Gastroesophageal sphincter (tissue), 4 donors: ENCODE data around the gene CBLL1. TPM values are rescaled to one million over a fixed set of nuclear protein-coding genes. Genes with fewer than 3 reads are reported as not detected.

Experiments used
- ATAC-seq: fragments of 150-250 bp; one replicate; pipeline ENCODE4 v1.9.1; 2016; ENCODE audit warnings: mild to moderate bottlenecking, moderate library complexity
- H3K27ac ChIP-seq, 4 donors: fragments of 200-600 bp; sonication (generic) in 3 of 4; 1 replicate in 3 of 4; 2 replicates in 1 of 4; pipeline ENCODE4 v1.5.1; 2016 to 2019
- H3K27me3 ChIP-seq: fragments of 200-600 bp; sonication (generic); one replicate; pipeline ENCODE4 v1.5.1; 2019
- H3K36me3 ChIP-seq, 2 donors: fragments of 200-600 bp; sonication (generic); one replicate each; pipeline ENCODE4 v1.5.1; 2019; ENCODE audit warnings: control low read depth in 1 of 2
- H3K4me1 ChIP-seq, 3 donors: fragments of 200-600 bp; sonication (generic); 1 replicate in 2 of 3; 2 replicates in 1 of 3; pipeline ENCODE4 v1.5.1; 2016 to 2019; ENCODE audit warnings: control low read depth in 2 of 3
- H3K4me3 ChIP-seq, 2 donors: fragments of 200-600 bp; sonication (generic); one replicate each; pipeline ENCODE4 v1.5.1; 2019; ENCODE audit warnings: mild to moderate bottlenecking in 1 of 2, moderate library complexity in 1 of 2
- H3K9me3 ChIP-seq, 3 donors: fragments of 200-600 bp; sonication (generic); one replicate each; pipeline ENCODE4 v1.5.1; 2017 to 2019; ENCODE audit warnings: control low read depth in 2 of 3
- EP300 ChIP-seq: sonication (generic); formaldehyde crosslinking; IDR thresholded peaks from one replicate; pipeline ENCODE4 v1.6.1; 2017; ENCODE audit warnings: antibody characterized with exemption, mild to moderate bottlenecking
- POLR2A ChIP-seq, 2 donors: fragments of 450-650 bp; IDR thresholded peaks; one replicate each; pipeline ENCODE4 v1.6.1; 2017; ENCODE audit warnings: antibody characterized with exemption in 2 of 2, mild to moderate bottlenecking in 2 of 2, moderate library complexity in 1 of 2
- POLR2AphosphoS5 ChIP-seq: sonication (generic); formaldehyde crosslinking; IDR thresholded peaks from one replicate; pipeline ENCODE4 v1.6.1; 2017; ENCODE audit warnings: antibody characterized with exemption
- WGBS, 2 donors: methylation state at CpG; one replicate each; pipeline ENCODE4 v1.1.5; 2018; ENCODE audit warnings: low coverage in 1 of 2; 5-methylcytosine and 5-hydroxymethylcytosine counted together
- total RNA-seq, 4 donors: library from RNA; depleted of rRNA; stranded (reverse); fragments of >200 nt; gene quantifications; one replicate each; pipeline ENCODE4 v1.1.0, GENCODE V29; 2016
- TF ChIP-seq, protein P1 (sequence below), 4 experiments: fragments of 200-600 bp in 2 of 4; fragments of 450-650 bp in 2 of 4; sonication (generic) in 1 of 4; IDR thresholded peaks; one replicate each; pipeline ENCODE4 v1.5.1; 2017 to 2019; ENCODE audit warnings: antibody characterized with exemption in 4 of 4, mild to moderate bottlenecking in 2 of 4, moderate library complexity in 2 of 4

Gene CBLL1
- total RNA-seq, 4 donors from 2014 or later, result 42.8 to 65.8 (median 53.8) TPM

DNA sequence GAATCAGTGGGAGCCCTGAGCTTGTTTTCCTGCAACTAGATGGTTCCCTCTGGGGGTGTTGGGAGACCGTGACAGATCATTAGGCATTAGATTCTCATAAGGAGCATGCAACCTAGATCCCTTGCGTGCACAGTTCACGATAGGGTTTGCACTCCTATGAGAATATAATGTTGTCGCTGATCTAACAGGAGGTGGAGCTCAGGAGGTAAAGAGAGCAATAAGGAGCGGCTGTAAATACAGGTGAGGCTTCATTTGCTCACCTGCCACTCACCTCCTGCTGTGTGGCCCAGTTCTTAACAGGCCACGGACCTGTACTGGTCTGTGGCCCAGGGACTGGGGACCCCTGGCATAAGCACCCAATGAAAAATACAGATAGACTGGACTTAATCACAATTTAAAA is 48.4 kb downstream of the CBLL1 start:
- Histone ChIP-seq H3K36me3 (no peaks in the 10 kb centered on the region), H3K4me1 (peaks cover 0 to 11% (median 0%) of the 10 kb centered on the region in 3 donors), H3K4me3 (no peak overlapping the region), H3K9me3 (no peaks in the 10 kb centered on the region), H3K27ac (no peak overlapping the region), H3K27me3 (no peaks in the 10 kb centered on the region)
- WGBS, 2 donors, result 67 to 80% methylated on average over 1 to 5 of the region's 6 CpGs
- no peak for ATAC-seq
- no peak for TF ChIP-seq POLR2A (IDR thresholded peaks at IDR 0.05)

DNA sequence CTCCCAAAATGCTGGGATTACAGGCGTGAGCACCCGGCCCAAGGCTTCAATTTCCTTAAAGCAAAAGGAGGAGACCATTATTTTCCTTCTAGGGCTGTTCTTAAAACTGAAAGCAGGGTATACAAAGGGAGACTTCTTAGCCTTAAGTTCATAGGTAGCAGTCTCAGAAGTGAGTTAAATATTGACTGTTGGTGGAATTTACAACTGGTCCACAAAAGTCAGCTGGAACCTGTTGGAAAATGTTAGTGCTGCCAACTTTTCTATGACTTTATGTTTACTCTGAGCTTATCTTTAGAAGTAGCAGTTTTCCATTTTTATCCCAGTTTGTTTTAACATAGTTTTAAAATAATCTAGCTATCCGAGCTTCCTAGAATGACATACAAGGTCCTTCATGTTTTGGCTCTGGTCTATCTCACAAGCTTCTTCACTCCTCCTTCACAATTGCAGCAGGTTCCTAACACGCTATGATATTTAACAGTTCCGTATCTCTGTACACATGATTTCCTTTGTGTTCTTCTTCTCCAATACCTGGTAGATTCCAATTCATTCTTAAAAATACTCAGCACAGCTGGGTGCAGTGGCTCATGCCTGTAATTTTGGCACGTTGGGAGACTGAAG is 55.8 kb downstream of the CBLL1 start:
- Histone ChIP-seq H3K27ac (peak overlapping the region; percentile 16 to 79 (median 72)), H3K27me3 (no peaks in the 10 kb centered on the region), H3K4me3 (no peak overlapping the region), H3K9me3 (no peaks in the 10 kb centered on the region), H3K4me1 (peaks cover 0 to 21% (median 3%) of the 10 kb centered on the region in 3 donors), H3K36me3 (no peaks in the 10 kb centered on the region)
- TF ChIP-seq POLR2A (IDR thresholded peaks at IDR 0.05), result no peak
- TF ChIP-seq EP300, result no peak
- TF ChIP-seq, protein P1, sequence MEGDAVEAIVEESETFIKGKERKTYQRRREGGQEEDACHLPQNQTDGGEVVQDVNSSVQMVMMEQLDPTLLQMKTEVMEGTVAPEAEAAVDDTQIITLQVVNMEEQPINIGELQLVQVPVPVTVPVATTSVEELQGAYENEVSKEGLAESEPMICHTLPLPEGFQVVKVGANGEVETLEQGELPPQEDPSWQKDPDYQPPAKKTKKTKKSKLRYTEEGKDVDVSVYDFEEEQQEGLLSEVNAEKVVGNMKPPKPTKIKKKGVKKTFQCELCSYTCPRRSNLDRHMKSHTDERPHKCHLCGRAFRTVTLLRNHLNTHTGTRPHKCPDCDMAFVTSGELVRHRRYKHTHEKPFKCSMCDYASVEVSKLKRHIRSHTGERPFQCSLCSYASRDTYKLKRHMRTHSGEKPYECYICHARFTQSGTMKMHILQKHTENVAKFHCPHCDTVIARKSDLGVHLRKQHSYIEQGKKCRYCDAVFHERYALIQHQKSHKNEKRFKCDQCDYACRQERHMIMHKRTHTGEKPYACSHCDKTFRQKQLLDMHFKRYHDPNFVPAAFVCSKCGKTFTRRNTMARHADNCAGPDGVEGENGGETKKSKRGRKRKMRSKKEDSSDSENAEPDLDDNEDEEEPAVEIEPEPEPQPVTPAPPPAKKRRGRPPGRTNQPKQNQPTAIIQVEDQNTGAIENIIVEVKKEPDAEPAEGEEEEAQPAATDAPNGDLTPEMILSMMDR (IDR thresholded peaks at IDR 0.05), result no peak
- no peak for TF ChIP-seq POLR2AphosphoS5
- WGBS, 2 donors, result 17 to 29% methylated on average over 3 to 6 of the region's 6 CpGs
- peak; percentile 64 for ATAC-seq

DNA sequence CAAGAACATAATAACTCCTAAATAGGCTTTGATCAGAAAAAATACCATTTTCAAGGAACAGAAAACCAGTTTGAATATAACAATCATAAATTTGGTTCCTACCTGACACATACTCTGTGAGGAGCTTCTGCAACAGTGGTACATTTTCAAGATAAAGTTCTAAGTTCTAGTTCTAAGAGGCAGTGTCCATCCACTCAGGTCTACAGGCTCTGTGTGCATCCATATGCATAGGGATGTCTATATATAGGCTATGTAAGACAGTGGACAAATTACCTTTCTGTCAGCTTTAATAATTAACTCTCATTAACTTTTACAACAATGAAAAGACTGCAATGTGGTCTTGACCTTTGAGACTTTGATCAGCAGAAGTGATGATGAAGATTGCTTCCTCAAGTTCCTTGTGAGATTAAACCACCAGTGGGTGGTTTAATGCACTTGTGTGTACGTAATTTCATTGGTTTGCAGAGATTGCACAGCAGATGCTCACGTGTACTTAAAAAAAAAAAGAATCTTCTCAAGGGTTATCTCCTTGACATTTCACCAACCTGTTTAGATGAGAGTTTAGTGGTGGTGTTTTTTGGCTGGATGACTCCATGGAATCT is 59.2 kb downstream of the CBLL1 start, which contains the start of gene SLC26A3:
Gene SLC26A3 (minus strand): TSS at position 215 of the 602 bp plus-strand sequence. CDS start 8,714 bp downstream, outside the sequence.
- TF ChIP-seq, protein P1 (IDR thresholded peaks at IDR 0.05), result no peak
- TF ChIP-seq EP300 (no peak), POLR2AphosphoS5 (no peak), POLR2A (IDR thresholded peaks at IDR 0.05) (no peak)
- H3K36me3 ChIP-seq, result no peaks in the 10 kb centered on the region
- 79 to 90% methylated on average over 2 of the region's 2 CpGs for WGBS, 2 donors
- H3K27me3 ChIP-seq, result no peaks in the 10 kb centered on the region
- H3K9me3 ChIP-seq, result no peaks in the 10 kb centered on the region
- no peak within 1 kb of the TSS for H3K27ac ChIP-seq
- ATAC-seq, result no peak
- H3K4me3 ChIP-seq, result no peak within 1 kb of the TSS
- H3K4me1 ChIP-seq, result peaks cover 0 to 21% (median 3%) of the 10 kb centered on the region in 3 donors

DNA sequence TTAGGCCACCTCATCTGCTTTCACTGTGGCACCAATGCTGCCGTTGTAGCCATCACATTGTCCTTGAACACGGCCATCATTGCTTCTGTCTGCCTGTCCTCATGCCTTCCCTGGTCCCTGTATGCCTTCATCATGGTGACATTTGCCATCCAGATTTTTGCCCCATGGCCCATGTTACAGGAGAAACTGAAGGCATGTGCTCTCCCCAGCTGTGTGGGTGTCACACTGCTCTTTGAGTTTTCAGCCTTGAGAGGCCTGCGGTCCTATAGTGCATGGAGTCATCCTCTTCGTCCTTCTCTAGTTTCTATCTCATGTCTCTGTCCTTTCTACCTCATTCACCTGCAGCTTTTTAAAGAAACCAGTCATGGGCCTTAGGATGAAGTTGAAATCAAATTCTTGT is 65.2 kb downstream of the CBLL1 start:
- Histone ChIP-seq H3K4me1 (peaks cover 0 to 18% (median 0%) of the 10 kb centered on the region in 3 donors), H3K27me3 (no peaks in the 10 kb centered on the region), H3K4me3 (no peak overlapping the region), H3K27ac (no peak overlapping the region), H3K36me3 (no peaks in the 10 kb centered on the region), H3K9me3 (no peaks in the 10 kb centered on the region)
- TF ChIP-seq POLR2A (IDR thresholded peaks at IDR 0.05), result no peak
- no peak for TF ChIP-seq POLR2AphosphoS5
- no peak for TF ChIP-seq EP300
- TF ChIP-seq, protein P1 (IDR thresholded peaks at IDR 0.05), result no peak
- ATAC-seq, result no peak
- 93 to 95% methylated on average over 3 of the region's 4 CpGs for WGBS, 2 donors

DNA sequence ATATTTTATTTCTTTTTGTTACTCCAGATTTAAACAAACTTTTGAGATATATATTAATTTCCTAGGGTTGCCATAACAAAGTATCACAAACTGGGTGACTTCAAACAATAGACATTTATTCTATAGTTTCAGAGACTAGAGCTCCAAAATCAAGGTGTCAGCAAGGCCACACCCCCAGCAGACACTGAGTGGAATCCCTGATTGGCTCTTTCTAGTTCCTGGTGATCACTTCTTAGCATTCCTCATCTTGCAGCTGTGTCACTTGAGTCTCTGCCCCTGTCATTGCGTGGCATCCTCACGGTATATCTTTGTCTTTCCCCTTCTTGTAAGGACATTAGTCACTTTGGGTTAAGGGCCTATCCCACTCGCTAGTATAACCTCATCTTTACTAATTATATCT is 66.7 kb downstream of the CBLL1 start:
- WGBS, 2 donors, result 76 to 88% methylated on average over 3 of the region's 3 CpGs
- peaks cover 0 to 20% (median 0%) of the 10 kb centered on the region in 3 donors for H3K4me1 ChIP-seq
- H3K9me3 ChIP-seq, result no peaks in the 10 kb centered on the region
- no peaks in the 10 kb centered on the region for H3K36me3 ChIP-seq
- H3K4me3 ChIP-seq, result no peak overlapping the region
- peak overlapping the region; percentile 80 to 88 (median 85) for H3K27ac ChIP-seq
- no peaks in the 10 kb centered on the region for H3K27me3 ChIP-seq
- ATAC-seq, result no peak
- no peak for TF ChIP-seq POLR2AphosphoS5
- TF ChIP-seq POLR2A (IDR thresholded peaks at IDR 0.05), result no peak
- TF ChIP-seq EP300, result no peak
- TF ChIP-seq, protein P1 (IDR thresholded peaks at IDR 0.05), result no peak

Other genes with a start within 250 kb of the CBLL1 start
- 10 to 100 TPM; 31.6 to 50.4 (median 41.1) TPM for gene COG5, start 180.2 kb upstream of the CBLL1 start, total RNA-seq
- gene DUS4L, start 180.2 kb upstream of the CBLL1 start, total RNA-seq, result 10 to 100 TPM in 1 of 4 donors, 1 to 10 TPM in 3; 4.0 to 14.8 (median 6.7) TPM
- 100 to 1,000 TPM; 125 to 199 (median 136) TPM for gene BCAP29, start 163.9 kb upstream of the CBLL1 start, total RNA-seq
- gene SLC26A4, start 83.3 kb upstream of the CBLL1 start, total RNA-seq, result 1 to 10 TPM in 2 of 4 donors, under 1 TPM in 2; 0.42 to 6.1 (median 1.4) TPM
- gene SLC26A3, start 59.1 kb downstream of the CBLL1 start, total RNA-seq, result 10 to 100 TPM in 2 of 4 donors, 1 to 10 TPM in 1, under 1 TPM in 1; 0.81 to 13.1 (median 8.6) TPM
- gene DLD, start 147.0 kb downstream of the CBLL1 start, total RNA-seq, result 100 to 1,000 TPM in 3 of 4 donors, 10 to 100 TPM in 1; 79.3 to 246 (median 148) TPM